Right lobe of liver (tissue), 6 donors: ENCODE data around the gene BCL6B. TPM values are rescaled to one million over a fixed set of nuclear protein-coding genes. Genes with fewer than 3 reads are reported as not detected.

Experiments used
- ATAC-seq, 4 donors: fragments of 200-7000 bp; cut with Tn5 transposase; one replicate each; pipeline ENCODE4 v1.9.1; 2020; ENCODE audit warnings: mild to moderate bottlenecking in 4 of 4, moderate library complexity in 4 of 4
- DNase-seq, 3 donors: peaks; one replicate each; pipeline ENCODE4 v3.0.0-alpha.2; 2020
- H3K27ac ChIP-seq, 3 donors: fragments of 200-600 bp; one replicate each; pipeline ENCODE4 v1.8.0; 2022
- H3K27me3 ChIP-seq, 2 donors: fragments of 200-600 bp; one replicate each; pipeline ENCODE4 v1.8.0; 2022
- H3K36me3 ChIP-seq, 4 donors: fragments of 200-600 bp; sonication (generic) in 1 of 4; one replicate each; pipeline versions ENCODE4 v1.5.1 to v1.8.0; 2017 to 2022; ENCODE audit warnings: control low read depth in 1 of 4
- H3K4me1 ChIP-seq, 4 donors: fragments of 200-600 bp; sonication (generic) in 1 of 4; one replicate each; pipeline versions ENCODE4 v1.5.1 to v1.8.0; 2017 to 2022; ENCODE audit warnings: control low read depth in 1 of 4
- H3K4me3 ChIP-seq, 3 donors: fragments of 200-600 bp; one replicate each; pipeline ENCODE4 v1.8.0; 2022
- H3K9me3 ChIP-seq, 4 donors: fragments of 200-600 bp; sonication (generic) in 1 of 4; one replicate each; pipeline versions ENCODE4 v1.5.1 to v1.8.0; 2017 to 2022; ENCODE audit warnings: control low read depth in 1 of 4
- CTCF ChIP-seq, 4 donors: fragments of 200-600 bp in 3 of 4; fragments of 450-650 bp in 1 of 4; IDR thresholded peaks; one replicate each; pipeline versions ENCODE4 v1.5.1 to v1.8.0; 2016 to 2022; ENCODE audit warnings: antibody characterized with exemption in 4 of 4, mild to moderate bottlenecking in 2 of 4
- POLR2A ChIP-seq: fragments of 450-650 bp; IDR thresholded peaks from one replicate; pipeline ENCODE4 v1.6.1; 2017; ENCODE audit warnings: antibody characterized with exemption, mild to moderate bottlenecking
- WGBS: methylation state at CpG from one replicate; pipeline ENCODE4 v1.1.6; 2018; ENCODE audit warnings: low coverage, low lambda C conversion rate; ENCODE audit not compliant: insufficient coverage; ENCODE audit errors: missing lambda C conversion rate; 5-methylcytosine and 5-hydroxymethylcytosine counted together
- intact Hi-C, 2 donors: fragments of 100-400 bp; cut with DNase I; formaldehyde crosslinking; loops; one replicate each; pipeline versions ENCODE4 v1.11.2 to v1.14.1; 2022
- total RNA-seq, 6 experiments: library from RNA; depleted of rRNA in 2 of 6; stranded (reverse); fragments of >200 nt in 2 of 6; fragmentation: NEBNext Ultra II Directional in 3 of 6; extraction: Animal tissue kit (Norgen Biotek cat#: 25700) in 3 of 6; gene quantifications; one replicate each; pipeline versions ENCODE4 v1.1.0 to v1.2.4, GENCODE V29; 2016 to 2023
- donor health status: DM: no; HTN: yes; CAD: no.
- donor health status: DM: no; HTN: no; CAD: no.
- donor health status: DM: no; HTN: no; CAD: no.
- donor health status: DM: no; HTN: yes; CAD: no.
- donor health status: DM: no; HTN: yes; CAD: no.

BCL6B gene
- total RNA-seq, 6 experiments from 2014 or later: 0.71 to 3.5 (median 1.5) TPM

GRCh38 chr17:7023576-7024401 is 939 bp downstream of the BCL6B start:
- no peaks in the 10 kb centered on the region for H3K36me3 ChIP-seq
- WGBS: 37% methylated on average over 20 of the region's 51 CpGs
- H3K4me3 ChIP-seq: peak overlapping the region; percentile 15 to 27 (median 25)
- peak; percentile 93 to 96 (median 95) for DNase-seq
- TF ChIP-seq POLR2A (peak; percentile 57), CTCF (IDR thresholded peaks at IDR 0.05) (no peak)
- intact Hi-C loops: no loop called here
- peak overlapping the region; percentile 59 to 72 (median 72) for H3K27ac ChIP-seq
- H3K9me3 ChIP-seq: no peaks in the 10 kb centered on the region
- no peaks in the 10 kb centered on the region for H3K27me3 ChIP-seq
- peaks cover 0 to 10% (median 0%) of the 10 kb centered on the region in 4 donors for H3K4me1 ChIP-seq
- ATAC-seq: peak; percentile 63 to 74 (median 72)

GRCh38 chr17:7024402-7024785 is 1.5 kb downstream of the BCL6B start:
- Histone ChIP-seq H3K27me3 (no peaks in the 10 kb centered on the region), H3K4me1 (peaks cover 0 to 10% (median 0%) of the 10 kb centered on the region in 4 donors), H3K27ac (no peak overlapping the region), H3K9me3 (no peaks in the 10 kb centered on the region), H3K36me3 (no peaks in the 10 kb centered on the region), H3K4me3 (no peak overlapping the region)
- ATAC-seq: no peak
- intact Hi-C loops: no loop called here
- no peak for DNase-seq
- WGBS: 37% methylated on average over 3 of the region's 8 CpGs
- TF ChIP-seq CTCF (IDR thresholded peaks at IDR 0.05) (no peak), POLR2A (no peak)

GRCh38 chr17:7025245-7025644 is 2.4 kb downstream of the BCL6B start:
- Histone ChIP-seq H3K27me3 (no peaks in the 10 kb centered on the region), H3K27ac (no peak overlapping the region), H3K4me3 (no peak overlapping the region), H3K36me3 (no peaks in the 10 kb centered on the region), H3K9me3 (no peaks in the 10 kb centered on the region), H3K4me1 (peaks cover 0 to 10% (median 0%) of the 10 kb centered on the region in 4 donors)
- WGBS: 64% methylated on average over 1 of the region's 1 CpG
- intact Hi-C loops: no loop called here
- TF ChIP-seq CTCF (IDR thresholded peaks at IDR 0.05) (no peak), POLR2A (no peak)
- no peak for DNase-seq
- ATAC-seq: no peak

GRCh38 chr17:7026471-7027115 is 3.7 kb downstream of the BCL6B start:
- H3K27ac ChIP-seq: no peak overlapping the region
- DNase-seq: no peak
- TF ChIP-seq CTCF (IDR thresholded peaks at IDR 0.05): no peak
- TF ChIP-seq POLR2A: no peak
- no peaks in the 10 kb centered on the region for H3K36me3 ChIP-seq
- ATAC-seq: no peak
- no peaks in the 10 kb centered on the region for H3K9me3 ChIP-seq
- intact Hi-C loops: no loop called here
- no peaks in the 10 kb centered on the region for H3K27me3 ChIP-seq
- H3K4me1 ChIP-seq: peaks cover 0 to 9% (median 0%) of the 10 kb centered on the region in 4 donors
- H3K4me3 ChIP-seq: no peak overlapping the region
- WGBS: 70% methylated on average over 4 of the region's 29 CpGs
